ENCODE data around the gene USP6NL.

USP6NL gene

GRCh38 chr10:11449761-11450160 is 161.7 kb downstream of the USP6NL start:
- TF ChIP-seq CTCF (IDR thresholded peaks at IDR 0.05; ENCODE audit: insufficient read depth, low read depth, low read length, missing control alignments): no peak
- H3K4me3 ChIP-seq (ENCODE audit: low read length): no peak overlapping the region
- no peak for DNase-seq (ENCODE audit: low read depth)

- DNase-seq (ENCODE audit: low read depth): no peak
- no peak for TF ChIP-seq CTCF (IDR thresholded peaks at IDR 0.05; ENCODE audit: insufficient read depth, low read depth, low read length, missing control alignments)
- no peak overlapping the region for H3K4me3 ChIP-seq (ENCODE audit: low read length)
Observed at GRCh38 chr10:11448545-11449244, 162.8 kb downstream of the USP6NL start.

- DNase-seq (ENCODE audit: low read depth): no peak
- H3K4me3 ChIP-seq (ENCODE audit: low read length): no peak overlapping the region
- no peak for TF ChIP-seq CTCF (IDR thresholded peaks at IDR 0.05; ENCODE audit: insufficient read depth, low read depth, low read length, missing control alignments)
Observed at GRCh38 chr10:11448190-11448544, 163.3 kb downstream of the USP6NL start.

- H3K4me3 ChIP-seq (ENCODE audit: low read length): no peak overlapping the region
- TF ChIP-seq CTCF (IDR thresholded peaks at IDR 0.05; ENCODE audit: insufficient read depth, low read depth, low read length, missing control alignments): no peak
- DNase-seq (ENCODE audit: low read depth): no peak
Observed at GRCh38 chr10:11447586-11447985, 163.9 kb downstream of the USP6NL start.

GRCh38 chr10:11446864-11447263 is 164.6 kb downstream of the USP6NL start:
- DNase-seq (ENCODE audit: low read depth): no peak
- no peak for TF ChIP-seq CTCF (IDR thresholded peaks at IDR 0.05; ENCODE audit: insufficient read depth, low read depth, low read length, missing control alignments)
- no peak overlapping the region for H3K4me3 ChIP-seq (ENCODE audit: low read length)

- no peak for TF ChIP-seq CTCF (IDR thresholded peaks at IDR 0.05; ENCODE audit: insufficient read depth, low read depth, low read length, missing control alignments)
- DNase-seq (ENCODE audit: low read depth): no peak
- no peak overlapping the region for H3K4me3 ChIP-seq (ENCODE audit: low read length)
Observed at GRCh38 chr10:11446133-11446532, 165.3 kb downstream of the USP6NL start.

- no peak for TF ChIP-seq CTCF (IDR thresholded peaks at IDR 0.05; ENCODE audit: insufficient read depth, low read depth, low read length, missing control alignments)
- no peak for DNase-seq (ENCODE audit: low read depth)
- no peak overlapping the region for H3K4me3 ChIP-seq (ENCODE audit: low read length)
Observed at GRCh38 chr10:11444531-11445228, 166.8 kb downstream of the USP6NL start.

Measured in epithelial cell of esophagus (primary cell).